Measurements from ENCODE around the gene LPCAT1.

DNA sequence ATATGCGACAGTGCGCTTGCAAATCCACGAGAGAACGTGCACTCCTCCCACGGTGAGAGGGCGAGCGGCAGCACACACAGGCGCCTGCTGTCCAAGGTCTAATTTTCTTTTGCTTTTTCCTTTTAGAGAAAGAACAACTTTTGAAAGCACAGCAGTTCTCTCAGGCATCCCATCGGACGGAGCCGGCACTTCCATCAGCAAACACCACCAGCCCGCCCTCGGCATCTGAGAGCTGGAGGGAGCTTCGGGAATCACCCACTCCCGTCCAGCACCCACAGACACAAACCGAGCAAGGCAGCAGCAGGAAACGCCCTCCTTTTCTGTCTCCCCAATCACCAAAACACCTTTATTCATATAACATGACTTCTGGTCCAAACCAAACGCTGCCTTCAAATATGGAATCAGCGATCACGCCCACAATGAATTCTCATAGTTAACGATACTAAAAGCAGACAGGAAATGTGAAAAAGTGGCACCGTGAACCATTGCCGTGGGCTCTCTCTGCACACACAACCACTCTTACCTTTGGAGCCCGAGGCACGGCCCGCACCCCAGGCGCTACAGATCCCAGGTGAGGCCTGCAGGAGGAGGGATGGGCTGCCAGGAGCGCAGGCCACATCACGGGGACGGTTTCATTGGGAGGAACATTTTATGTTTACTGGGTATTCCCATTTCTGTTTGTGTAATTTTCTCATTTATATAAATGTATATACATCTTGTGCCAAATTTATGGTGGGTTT lies 14.2 kb downstream of the LPCAT1 start:
- TF ChIP-seq CTCF (IDR thresholded peaks at IDR 0.05) (no peak), POLR2A (IDR thresholded peaks at IDR 0.05) (no peak)

Data from testis (tissue), 2 donors.